Limb (tissue), 2 donors: Measurements from ENCODE around the gene SYNE1.
A peak's percentile ranks its signal among the peaks of the same experiment; 100 is the strongest.
"Not testable (repeated sequence)": the region's sequence is repeated elsewhere in the genome, so short reads cannot be mapped to it uniquely, and the experiment has no call there.

Experiments
- DNase-seq, 2 donors: peaks; one replicate each; pipeline ENCODE4 v3.0.0-alpha.2; 2016; ENCODE audit errors: extremely low spot score in 2 of 2

SYNE1 gene

GRCh38 chr6:152571943-152572337 lies 65.2 kb downstream of the SYNE1 start:
- DNase-seq, result no peak

- no peak for DNase-seq
Observed at GRCh38 chr6:152571089-152571488, 66.1 kb downstream of the SYNE1 start.

GRCh38 chr6:152566103-152566875 lies 70.9 kb downstream of the SYNE1 start:
- no peak for DNase-seq

GRCh38 chr6:152563177-152563576 lies 74.0 kb downstream of the SYNE1 start:
- no peak for DNase-seq

GRCh38 chr6:152558798-152559197 lies 78.4 kb downstream of the SYNE1 start:
- not testable (repeated sequence) for DNase-seq

GRCh38 chr6:152557502-152557901 lies 79.7 kb downstream of the SYNE1 start:
- no peak for DNase-seq

- no peak for DNase-seq
Observed at GRCh38 chr6:152554851-152555250, 82.3 kb downstream of the SYNE1 start.

GRCh38 chr6:152552616-152553209 lies 84.4 kb downstream of the SYNE1 start:
- DNase-seq, result peak; percentile 43 to 66

GRCh38 chr6:152543519-152543918 lies 93.6 kb downstream of the SYNE1 start:
- DNase-seq, result no peak

GRCh38 chr6:152540381-152540780 lies 96.8 kb downstream of the SYNE1 start:
- no peak for DNase-seq

GRCh38 chr6:152534541-152534940 lies 102.6 kb downstream of the SYNE1 start:
- DNase-seq, result no peak

GRCh38 chr6:152532556-152533422 lies 104.4 kb downstream of the SYNE1 start:
- DNase-seq, result no peak

GRCh38 chr6:152531659-152532058 lies 105.5 kb downstream of the SYNE1 start:
- DNase-seq, result no peak

- DNase-seq, result no peak
Observed at GRCh38 chr6:152529369-152529768, 107.8 kb downstream of the SYNE1 start.

- DNase-seq, result not testable (repeated sequence)
Observed at GRCh38 chr6:152514120-152514519, 123.0 kb downstream of the SYNE1 start.

- DNase-seq, result no peak
Observed at GRCh38 chr6:152509916-152510315, 127.2 kb downstream of the SYNE1 start.

- DNase-seq, result no peak
Observed at GRCh38 chr6:152508477-152508876, 128.7 kb downstream of the SYNE1 start.

GRCh38 chr6:152503546-152503945 lies 133.6 kb downstream of the SYNE1 start:
- DNase-seq, result no peak

- no peak for DNase-seq
Observed at GRCh38 chr6:152502421-152503188, 134.6 kb downstream of the SYNE1 start.

GRCh38 chr6:152499931-152500330 lies 137.2 kb downstream of the SYNE1 start:
- DNase-seq, result no peak

- no peak for DNase-seq
Observed at GRCh38 chr6:152496731-152497130, 140.4 kb downstream of the SYNE1 start.
